Smooth muscle cell of the umbilical artery (primary cell): Measurements from ENCODE around the gene TLE4. TPM values are rescaled to one million over a fixed set of nuclear protein-coding genes. Genes with fewer than 3 reads are reported as not detected.

Experiments
- total RNA-seq: library from RNA; depleted of rRNA; stranded (reverse); fragments of >200 nt; gene quantifications from 2 replicates; pipeline ENCODE4 v1.2.3, GENCODE V29; 2014

TLE4 gene
- 20.2 and 39.8 TPM in 2 replicates for total RNA-seq

DNA sequence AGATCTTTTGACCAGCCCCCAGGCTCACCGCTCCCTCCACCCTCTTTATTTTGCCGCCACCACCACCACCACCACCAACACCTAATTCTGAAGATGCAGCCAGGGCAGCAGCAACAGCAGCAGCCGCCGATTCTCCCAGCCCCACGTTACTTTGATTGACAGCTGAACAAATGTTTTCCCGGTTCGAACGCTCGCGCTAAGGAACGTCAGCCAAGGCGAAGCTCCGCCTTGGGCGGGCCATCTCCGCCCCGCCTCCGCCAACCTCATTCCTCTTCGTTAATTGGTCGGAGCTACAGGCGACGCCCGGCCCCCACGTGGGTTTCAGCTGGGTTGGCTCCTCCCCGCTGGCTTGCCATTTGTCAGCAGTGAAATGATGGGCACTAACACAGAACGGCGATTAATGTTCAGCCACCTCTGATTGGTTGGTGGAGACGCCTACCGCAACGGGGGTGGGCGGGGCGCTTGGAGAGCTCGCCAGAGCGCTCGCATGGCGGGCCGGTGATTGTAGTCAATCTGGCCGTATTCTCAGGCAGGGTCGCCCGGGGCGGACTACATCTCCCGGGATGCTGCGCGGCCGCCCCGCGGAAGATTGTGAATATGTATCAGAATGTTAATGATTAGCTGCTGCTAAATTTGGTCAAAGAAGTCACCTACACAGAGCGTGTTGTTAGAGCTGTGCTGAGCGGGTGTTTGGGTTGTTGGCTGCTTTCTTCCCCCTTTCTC lies at the start of gene TLE4:
TSS of gene TLE4 (plus strand) at position 657 of the 723 bp plus-strand sequence. CDS start 826 bp downstream, outside the sequence.

